CD1c-positive myeloid dendritic cell (primary cell): ENCODE measurements around the gene KDM8.

Experiments used
- DNase-seq: peaks from one replicate; pipeline ENCODE4 v3.0.0-alpha.2; 2016; ENCODE audit errors: extremely low spot score

KDM8 gene

DNA sequence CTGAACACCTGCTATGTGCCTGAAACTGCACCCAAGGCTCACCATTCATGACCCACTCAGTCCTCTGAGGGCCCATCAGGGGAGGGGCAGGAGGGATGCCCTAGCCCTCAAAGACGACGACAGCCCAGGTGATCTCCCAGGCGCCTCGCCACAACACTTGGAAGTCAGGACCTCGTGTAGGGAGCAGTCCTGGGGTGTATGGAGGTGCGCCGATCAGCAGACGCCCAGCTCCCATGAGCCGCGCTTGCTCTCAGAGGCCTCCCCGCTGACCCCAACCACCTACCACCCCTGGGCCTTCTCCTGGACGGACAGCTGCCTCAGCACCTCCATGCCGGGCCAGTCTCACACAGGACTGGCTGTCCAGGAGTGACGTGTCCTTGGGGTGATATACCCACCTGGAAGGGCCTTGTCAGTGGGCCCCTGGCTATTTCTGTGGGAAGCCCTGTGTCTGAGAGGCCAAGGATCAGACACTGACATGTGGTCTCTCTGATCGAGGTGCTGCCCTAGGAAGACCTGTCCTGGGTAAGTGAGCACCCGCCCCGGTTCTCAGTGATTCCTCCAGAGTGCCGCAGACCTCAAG lies 26.7 kb downstream of the KDM8 start:
- DNase-seq: no peak

DNA sequence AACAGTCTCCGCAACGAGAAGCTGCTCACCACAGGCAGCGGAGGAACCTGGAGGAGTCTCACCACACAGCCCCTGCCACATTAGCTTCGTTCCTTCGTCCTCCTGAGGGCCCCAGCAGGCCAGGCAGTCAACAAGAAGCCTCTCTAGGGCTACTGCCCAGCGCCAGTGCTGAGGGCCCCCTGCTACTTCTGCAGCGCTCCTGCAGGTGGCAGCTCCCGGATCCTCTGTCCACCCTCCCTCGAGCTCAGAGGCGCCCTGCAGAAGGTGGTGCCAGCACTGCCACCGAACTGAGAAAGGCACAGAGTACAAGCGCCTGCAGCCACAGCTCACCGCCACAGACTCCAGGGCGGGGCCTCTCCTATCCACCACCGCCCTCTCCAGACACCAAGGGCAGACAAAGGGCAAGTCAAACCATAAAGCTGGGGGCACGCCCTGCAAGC lies 27.3 kb downstream of the KDM8 start:
- DNase-seq: peak; percentile 24

DNA sequence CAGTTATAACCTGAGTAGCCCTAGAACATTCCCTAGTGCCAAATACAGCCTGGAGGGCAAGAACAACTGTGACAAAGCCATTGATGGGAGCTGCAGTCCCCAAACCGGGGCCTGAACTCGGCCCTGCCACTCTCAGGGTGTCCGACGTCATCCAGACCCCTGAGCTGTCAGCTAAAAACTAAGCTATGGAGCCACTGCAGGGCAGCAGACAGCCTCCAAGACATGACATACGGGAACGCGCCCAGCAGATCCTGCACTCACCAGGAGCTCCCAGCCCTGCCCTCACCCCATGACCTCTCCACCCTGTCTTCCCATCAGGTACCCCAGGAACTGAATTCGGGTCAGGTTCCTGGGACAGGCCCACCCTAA lies 28.4 kb downstream of the KDM8 start:
- DNase-seq: no peak

DNA sequence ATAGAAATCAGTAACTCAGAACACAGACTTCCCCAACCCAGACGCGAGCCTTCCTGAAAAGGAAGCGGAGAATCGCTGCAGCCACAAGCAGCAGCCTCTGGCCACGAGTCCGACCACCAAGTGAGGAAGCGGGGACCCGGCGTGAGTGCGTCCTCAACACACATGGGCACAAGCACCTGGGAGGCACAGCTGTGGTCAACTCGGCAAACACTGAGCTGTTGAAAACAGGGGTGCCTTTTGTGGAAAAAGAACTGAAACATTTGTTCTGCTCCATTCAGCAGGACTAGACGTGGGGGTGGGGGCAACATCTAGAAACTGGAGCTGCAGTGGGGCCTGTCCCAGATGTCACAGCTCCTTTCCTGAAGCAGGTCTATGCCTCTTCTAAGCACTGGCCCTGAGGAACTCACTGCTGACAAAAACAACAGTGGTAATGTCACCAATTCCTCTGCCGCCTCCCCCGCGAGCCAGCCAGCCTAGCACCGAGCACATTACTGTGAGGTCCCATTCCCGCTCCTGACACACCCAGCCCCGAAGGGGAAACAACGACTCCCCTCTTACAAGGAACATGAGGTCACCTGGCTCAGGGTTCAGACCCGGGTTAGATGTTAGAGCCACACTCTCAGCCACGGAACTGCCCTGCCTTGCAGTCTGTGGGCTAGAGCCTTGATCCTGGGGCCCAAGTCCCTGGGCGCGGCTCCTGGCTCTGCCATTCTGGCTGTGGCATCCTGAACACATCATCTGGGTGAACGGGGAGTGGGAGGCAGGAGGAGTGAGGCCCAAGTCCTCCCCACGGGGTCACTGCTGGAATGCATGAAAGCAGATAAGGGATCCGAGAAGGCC lies 29.0 kb downstream of the KDM8 start:
- DNase-seq: peak; percentile 63

DNA sequence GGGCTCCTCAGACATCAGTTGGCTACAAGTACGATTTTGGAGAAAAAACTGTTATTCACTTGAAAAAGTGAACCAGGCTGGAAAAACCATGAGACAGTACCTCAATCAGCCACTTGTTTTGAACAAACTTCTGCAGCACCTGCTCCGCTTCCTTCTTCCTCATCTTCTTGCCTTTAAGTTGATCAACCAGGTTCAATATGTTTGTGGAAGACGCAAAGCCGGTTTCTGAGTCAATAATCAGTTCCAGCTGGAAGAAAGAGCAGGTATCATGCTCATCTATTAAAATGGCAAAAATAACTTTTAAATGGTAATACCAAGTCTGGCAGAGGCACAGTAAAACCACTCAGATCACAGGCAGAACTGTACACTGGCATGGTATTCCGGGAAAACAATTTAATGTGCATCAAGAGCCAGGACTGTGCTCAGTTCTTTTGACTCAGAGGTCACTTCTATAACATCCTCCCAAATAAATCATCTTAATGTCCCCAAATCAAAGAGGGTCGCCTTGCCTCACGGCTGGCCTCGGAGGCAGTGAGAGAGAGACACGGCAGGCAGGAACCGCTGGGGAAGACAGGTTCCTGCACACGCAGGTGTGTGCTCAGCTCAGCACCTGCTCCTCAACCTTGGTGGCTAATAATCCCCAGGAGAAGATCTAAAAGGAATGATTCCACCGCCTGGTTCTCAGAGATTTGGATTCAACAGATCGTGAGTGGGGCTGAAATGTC lies 29.7 kb downstream of the KDM8 start:
- DNase-seq: no peak

DNA sequence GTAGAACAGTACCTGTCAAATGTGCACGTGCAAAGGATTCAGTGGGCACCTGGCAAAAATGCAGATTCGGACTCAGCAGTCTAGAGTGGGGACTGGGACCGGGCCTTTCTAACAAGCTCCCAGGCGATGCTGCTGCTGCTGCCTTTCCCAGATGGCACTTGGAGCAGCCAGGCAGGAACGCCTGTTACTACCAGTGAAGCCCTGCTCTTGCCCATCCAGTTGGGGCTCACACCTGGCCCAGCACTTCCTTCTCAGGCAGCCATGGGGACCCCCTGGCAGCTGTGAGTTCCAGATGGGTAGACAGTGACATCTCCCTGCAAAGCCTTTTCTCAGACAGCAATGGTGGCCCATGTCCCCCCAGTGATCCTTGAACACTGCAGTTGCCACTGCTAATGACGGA lies 30.4 kb downstream of the KDM8 start:
- DNase-seq: no peak

DNA sequence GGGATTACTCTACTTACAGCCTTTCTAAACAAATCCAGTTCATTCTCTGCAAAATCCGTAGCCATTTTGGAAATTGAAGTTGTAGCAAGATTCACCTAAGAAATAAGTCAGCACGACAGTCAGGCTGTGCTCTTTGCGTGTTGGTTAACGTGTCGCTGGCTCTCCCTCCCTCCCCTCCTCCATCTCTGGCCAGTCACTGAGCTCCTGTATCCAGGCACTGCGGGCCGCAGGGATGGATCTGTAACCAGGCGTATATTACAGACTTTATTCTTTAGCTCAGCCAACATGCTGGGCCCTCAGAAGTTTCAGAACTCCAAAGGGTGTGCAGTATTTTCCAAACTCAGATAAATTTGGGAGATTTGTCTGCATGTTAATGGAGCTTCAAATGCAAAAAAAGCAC lies 30.8 kb downstream of the KDM8 start:
- DNase-seq: no peak

DNA sequence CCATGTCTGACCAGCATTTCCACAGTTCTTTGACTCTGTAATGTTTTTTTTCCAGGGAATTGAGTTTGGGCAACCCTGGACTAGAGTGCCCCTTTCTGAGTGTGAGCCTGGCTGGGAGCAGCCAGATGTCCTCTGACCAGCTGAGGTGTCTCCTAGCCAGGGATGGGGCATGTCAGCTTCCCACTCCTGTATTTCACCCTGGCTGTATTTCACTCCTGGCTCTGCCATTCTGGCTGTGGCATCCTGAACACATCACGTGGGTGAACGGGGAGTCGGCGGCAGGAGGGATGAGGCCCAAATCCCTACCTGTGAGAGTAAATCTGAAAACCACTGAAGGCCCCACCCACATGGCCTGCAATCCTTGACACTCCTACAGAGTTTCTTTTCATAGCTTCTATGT lies 31.3 kb downstream of the KDM8 start:
- no peak for DNase-seq

DNA sequence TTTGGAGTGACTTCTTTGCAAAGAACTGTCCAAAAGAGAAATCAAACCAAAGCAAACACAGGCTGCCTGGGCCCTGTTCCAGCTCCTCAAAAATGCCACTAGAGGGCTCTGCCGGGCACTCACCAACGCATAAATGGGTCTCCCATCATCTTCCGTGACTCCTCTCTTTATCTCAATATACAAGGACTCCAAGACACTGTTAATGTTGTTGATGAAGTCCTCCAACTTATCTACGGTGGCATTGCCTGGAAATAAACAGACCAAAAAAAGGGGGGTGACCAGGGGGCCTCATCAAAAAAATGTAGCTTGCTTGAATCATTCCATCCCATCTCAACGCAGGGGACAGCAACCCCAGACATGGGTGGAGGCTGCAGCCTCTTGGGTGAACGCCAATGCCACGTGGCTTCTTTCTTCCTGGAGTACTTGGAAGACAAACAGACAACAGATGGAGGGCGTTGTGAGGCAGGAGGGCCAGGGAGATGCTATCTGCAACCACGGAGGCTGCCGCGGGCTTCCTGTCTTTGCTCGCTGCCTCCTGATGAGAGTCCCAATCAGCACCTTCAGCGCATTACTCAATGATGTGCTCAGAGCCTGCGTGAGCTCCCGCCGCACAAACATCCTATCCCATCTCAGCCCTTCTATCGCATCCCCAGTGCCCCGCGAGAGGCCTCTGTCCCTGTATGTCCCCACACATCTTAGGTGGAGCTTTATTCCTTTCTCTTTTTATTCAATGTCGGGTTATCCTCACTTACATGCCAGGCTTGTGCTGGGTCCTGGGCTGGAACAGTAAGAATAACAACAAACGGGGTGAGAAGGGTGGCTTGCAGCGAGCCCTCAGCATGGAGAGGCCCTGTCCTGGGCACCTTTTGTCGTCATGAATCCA lies 32.0 kb downstream of the KDM8 start:
- DNase-seq: peak; percentile 62

DNA sequence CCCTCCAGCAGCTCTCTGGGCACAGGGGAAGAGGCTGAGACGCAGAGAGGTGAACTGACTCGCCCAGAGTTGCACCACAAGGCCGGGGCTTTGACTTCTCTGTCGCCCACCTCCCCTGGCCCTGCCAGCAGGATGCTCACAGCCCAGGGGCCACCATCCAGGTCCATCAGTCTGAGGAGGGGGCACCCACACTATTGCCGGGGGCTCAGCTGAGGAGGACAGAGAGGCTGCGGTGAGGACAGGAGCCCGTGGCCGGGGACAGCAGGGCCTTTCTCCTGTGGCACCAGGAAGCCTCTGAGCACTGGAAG lies 32.6 kb downstream of the KDM8 start:
- no peak for DNase-seq

DNA sequence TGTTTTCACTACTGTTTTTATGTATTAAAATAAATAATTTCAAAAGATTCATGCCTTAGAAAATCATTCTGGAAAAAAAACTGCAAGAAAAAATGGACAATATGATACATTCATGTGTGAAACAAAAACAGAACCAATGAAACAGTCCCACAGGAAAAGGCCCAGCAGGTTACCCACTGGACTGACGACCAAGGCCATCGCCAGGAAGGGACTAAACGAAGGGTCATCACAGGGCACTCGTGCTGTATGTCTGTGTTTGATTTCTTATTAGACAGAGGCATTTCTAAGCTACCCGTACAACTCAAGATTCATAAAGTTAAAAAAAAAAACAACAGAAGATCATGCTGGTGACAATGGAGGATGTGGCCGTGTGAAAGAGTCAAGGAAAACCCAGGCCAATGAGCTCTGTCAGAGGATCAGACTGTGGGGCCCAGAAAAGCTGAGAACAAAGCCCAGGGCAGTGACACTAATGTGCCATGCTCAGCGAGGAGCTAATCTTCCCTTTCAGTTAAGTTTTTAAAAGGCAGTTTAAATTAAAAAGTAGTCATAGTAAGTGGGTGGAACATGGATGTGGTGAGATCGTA lies 33.4 kb downstream of the KDM8 start:
- no peak for DNase-seq

DNA sequence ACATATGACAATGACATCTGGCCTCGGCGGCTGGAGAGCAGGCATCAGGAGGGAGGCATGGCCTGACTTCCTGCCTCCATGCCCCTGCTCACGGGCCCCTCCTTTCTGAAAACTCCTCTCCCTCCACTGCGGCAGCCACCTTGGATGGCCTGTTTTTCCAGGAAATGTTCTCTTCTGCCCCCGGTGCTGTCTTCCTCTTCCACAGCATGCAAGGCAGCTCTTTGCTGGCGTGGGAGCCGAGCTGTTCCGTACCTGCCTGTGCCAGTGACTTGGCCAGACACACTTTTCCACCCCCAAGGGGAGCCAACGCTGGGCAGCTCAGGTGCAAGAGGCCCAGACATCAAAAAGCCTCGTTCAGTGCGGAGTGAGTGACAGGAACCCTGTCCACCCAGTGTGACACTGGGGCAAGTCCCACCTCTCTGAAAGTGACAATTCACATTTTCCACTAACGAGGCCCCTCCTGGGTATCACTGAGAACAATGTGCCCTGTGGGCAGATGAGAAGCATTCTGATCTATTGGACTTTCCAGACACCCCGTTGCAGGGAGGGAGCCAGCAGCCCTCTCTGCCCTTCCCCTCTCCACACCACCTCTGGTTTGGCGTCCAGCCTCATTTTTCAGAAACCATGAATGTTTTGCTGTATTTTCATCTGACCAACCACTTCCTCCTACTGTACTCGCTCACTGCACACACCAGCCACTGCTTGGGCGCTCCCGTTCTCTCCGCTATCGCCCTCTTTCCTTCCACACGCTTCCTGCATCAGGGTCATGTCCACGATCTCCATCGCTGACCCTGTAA lies 34.1 kb downstream of the KDM8 start:
- DNase-seq: peak; percentile 78

DNA sequence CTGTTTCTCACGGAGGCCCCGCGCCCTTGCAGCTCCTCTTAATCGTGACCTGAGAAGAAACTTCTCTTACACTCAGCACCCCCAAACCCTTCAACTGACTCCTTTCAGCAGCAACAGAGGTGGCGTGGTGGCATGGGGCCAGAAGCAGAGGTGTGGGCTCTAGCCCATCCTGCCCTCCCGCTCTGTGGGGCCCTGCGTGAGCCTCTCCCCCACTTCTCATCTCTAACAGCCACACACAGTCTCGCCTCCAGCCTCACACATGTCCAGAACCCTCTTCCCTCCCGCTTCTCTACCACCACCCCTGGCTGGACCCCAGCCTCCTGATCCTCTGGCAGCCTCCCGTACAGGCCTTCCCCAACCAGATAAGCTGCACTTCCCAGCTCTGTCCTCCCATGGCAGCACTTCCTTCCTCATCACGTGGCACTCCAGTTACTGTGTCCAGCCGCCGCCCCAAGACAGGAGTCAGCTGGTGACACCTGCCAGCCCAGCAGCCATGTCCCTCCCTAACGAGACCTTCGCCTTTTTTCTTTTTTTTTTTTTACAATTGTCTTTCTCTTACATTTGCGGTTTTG lies 34.8 kb downstream of the KDM8 start:
- peak; percentile 26 for DNase-seq

DNA sequence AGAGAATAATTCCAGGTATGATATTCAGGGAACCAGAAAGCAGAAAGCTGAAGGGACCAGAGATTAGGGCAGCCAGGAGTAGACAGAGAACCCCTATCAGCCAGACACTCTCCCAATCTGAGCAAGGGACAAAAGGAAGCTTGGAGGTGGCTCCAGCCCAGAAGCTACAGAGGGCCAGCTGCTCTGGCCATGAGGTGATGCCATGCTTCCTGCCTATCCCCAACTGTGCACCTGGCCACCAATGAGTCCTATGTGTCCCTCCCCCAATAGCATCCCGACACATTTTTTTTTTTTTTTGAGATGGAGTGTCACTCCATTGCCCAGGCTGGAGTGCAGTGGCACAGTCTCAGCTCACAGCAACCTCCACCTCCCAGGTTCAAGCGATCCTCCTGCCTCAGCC lies 35.3 kb downstream of the KDM8 start:
- no peak for DNase-seq

DNA sequence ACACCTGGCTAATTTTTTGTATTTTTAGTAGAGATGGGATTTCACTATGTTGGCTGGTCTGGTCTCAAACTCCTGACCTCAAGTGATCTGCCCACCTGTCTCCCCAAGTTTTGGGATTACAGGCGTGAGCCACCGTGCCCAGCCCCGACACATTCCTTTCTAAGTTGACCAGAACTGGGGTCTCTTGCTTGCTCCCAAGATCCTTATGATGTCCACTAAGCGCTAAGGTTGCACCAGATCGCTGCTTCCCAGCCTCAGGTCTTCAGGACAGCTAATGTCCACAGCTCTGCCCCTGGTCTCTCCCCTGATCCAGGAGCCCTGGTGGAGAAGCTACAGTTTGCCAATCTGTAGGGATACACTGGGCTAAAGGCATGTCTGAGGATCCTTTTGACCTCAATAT lies 35.7 kb downstream of the KDM8 start:
- DNase-seq: no peak

DNA sequence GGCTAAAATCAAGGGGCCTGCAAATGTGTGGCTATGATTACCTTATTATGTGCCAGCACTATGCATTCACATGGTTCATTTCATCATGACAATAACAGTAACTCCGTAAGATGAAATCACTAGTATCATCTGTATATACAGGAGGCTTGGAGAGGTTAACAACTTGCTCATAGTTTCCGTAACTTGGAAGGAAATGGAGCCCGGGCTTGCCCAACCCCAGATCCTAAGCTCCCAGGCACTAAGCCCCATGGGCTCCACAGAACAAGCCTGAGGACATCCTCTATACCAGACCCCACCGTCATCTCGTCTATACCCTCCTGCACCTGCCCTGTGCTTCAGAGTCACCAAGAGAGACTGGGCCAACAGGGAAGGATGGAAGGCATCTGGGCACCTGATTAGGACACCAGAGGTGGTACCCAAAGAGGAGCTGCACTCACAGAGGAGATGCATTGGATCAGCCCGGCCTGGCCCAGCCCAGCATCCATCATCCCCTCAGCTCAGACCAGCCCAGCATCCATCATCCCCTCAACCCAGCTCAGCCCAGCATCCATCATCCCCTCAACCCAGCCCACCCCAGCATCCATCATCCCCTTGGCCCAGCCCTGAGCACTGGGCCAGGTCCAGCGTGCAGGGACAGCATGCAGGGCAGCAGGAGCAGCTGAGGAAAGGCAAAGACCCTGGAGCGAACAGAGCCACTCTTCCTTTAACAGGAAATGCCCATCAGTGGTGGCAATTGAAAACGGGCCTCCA lies 36.8 kb downstream of the KDM8 start:
- no peak for DNase-seq

DNA sequence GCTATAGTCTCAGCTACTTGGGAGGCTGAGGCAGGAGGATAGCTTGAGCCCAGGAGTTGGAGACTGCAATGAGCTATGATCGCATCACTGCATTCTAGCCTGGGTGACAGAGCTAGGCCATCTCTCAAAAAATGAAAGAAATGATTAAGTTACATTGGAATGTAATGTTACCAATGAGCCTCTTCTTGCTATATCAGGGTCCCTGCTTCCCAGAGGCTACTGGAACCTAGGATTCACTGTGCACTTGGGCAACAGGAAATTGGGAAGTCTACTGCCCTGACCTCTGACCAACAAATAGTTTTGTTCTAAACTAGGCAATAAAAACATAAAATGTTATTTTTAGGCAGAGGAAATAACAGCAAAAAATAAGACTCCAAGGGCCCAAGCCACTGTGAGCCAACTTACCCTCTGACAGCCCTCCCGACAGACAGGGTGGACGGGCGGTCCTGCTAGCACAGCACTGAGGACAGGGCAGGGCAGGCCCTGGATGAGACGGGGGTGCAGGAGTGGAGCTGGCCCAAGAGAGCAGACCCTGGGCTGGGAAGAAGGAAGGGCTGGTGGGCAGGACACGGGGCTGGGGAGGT lies 37.7 kb downstream of the KDM8 start:
- DNase-seq: no peak

DNA sequence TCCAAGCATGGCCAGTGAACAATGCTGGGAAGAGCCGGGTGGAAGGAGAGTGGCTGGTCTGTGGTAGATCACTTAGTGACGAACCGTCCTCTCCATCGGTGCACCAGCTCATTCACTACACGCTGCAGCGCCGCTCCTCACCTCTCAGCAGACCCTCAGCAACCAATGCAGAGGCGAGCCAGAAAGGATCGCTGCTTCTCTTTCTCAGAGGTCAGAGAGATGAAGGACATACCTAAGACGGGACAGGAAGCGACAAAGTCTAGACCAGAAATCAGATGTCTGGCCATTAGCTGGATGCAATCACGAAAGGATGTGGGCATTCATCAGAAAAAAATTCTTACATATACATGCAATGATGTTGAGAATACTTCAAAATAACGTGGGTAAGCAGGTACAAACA lies 38.3 kb downstream of the KDM8 start:
- no peak for DNase-seq

DNA sequence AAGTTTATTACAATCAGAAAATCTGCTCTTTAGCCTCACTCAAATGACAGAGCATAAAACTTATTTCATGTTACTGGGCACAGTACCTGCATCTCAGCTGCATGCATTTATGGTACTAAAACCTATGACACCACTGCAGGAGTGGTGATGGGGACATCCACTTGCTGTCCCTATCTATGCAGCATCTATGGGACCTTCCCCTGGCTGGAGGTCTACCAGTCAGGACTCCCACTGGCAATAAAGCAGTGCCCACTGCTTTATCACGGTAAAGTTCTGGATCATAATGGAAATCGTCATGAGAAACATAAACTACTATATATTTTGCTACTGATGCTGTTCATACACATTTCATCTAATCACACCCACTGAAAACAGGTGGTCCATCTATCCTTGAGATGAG lies 39.1 kb downstream of the KDM8 start:
- DNase-seq: no peak
